Ovary (tissue), 9 donors: ENCODE results near the gene FAM13A. TPM values are rescaled to one million over a fixed set of nuclear protein-coding genes. Genes with fewer than 3 reads are reported as not detected.

ENCODE experiments used
- DNase-seq, 5 donors: peaks; one replicate each; pipeline ENCODE4 v3.0.0-alpha.2; 2019 to 2020
- H3K27ac ChIP-seq, 2 donors: fragments of 200-600 bp; one replicate each; pipeline versions ENCODE4 v1.5.1 to v1.8.0; 2019 to 2022
- H3K27me3 ChIP-seq: fragments of 200-600 bp; one replicate; pipeline ENCODE4 v1.8.0; 2022
- H3K36me3 ChIP-seq: fragments of 200-600 bp; sonication (generic); one replicate; pipeline ENCODE4 v1.5.1; 2019
- H3K4me1 ChIP-seq: one replicate; pipeline ENCODE4 v1.8.1; 2013; ENCODE audit warnings: mild to moderate bottlenecking, moderate library complexity; ENCODE audit not compliant: insufficient read depth
- H3K4me3 ChIP-seq: fragments of 200-600 bp; sonication (generic); one replicate; pipeline ENCODE4 v1.5.1; 2017
- H3K9me3 ChIP-seq, 2 donors: fragments of 200-600 bp in 1 of 2; sonication (generic) in 1 of 2; one replicate each; pipeline versions ENCODE4 v1.5.1 to v1.8.1; 2013 to 2019; ENCODE audit warnings: mild to moderate bottlenecking in 1 of 2, moderate library complexity in 1 of 2
- CTCF ChIP-seq, 3 donors: fragments of 450-650 bp in 2 of 3; fragments of 200-600 bp in 1 of 3; IDR thresholded peaks; one replicate each; pipeline versions ENCODE4 v1.5.1 to v1.8.0; 2016 to 2022; ENCODE audit warnings: antibody characterized with exemption in 3 of 3, mild to moderate bottlenecking in 1 of 3
- EP300 ChIP-seq: sonication (generic); formaldehyde crosslinking; IDR thresholded peaks from one replicate; pipeline ENCODE4 v1.6.1; 2017; ENCODE audit warnings: antibody characterized with exemption
- POLR2A ChIP-seq: fragments of 450-650 bp; IDR thresholded peaks from one replicate; pipeline ENCODE4 v1.6.1; 2017; ENCODE audit warnings: antibody characterized with exemption, mild to moderate bottlenecking, moderate library complexity
- WGBS, 3 donors: extraction: QIAGEN DNeasy Blood & Tissue Kit in 1 of 3; methylation state at CpG; one replicate each; pipeline versions ENCODE4 v1.1.5 to v1.1.7; 2013 to 2017; 5-methylcytosine and 5-hydroxymethylcytosine counted together
- intact Hi-C, 4 donors: fragments of 100-400 bp; cut with DNase I; formaldehyde crosslinking; loops; one replicate each; pipeline versions ENCODE4 v1.11.0 to v1.15.1; 2022 to 2023
- polyA plus RNA-seq, 2 donors: library from polyadenylated mRNA; stranded (reverse); fragments of 200-250 nt in 1 of 2; fragments of 350-450 nt in 1 of 2; fragmentation: Illumina TruSeq in 1 of 2; extraction: RNeasy Lipid Tissue Mini Kit (QIAGEN cat#74804) in 1 of 2; gene quantifications; one replicate each; pipeline ENCODE4 v1.2.3, GENCODE V29; 2013 to 2014
- total RNA-seq, 7 donors: library from RNA; depleted of rRNA in 2 of 7; stranded (reverse); fragments of >200 nt in 2 of 7; fragmentation: NEBNext Ultra II Directional in 3 of 7; extraction: Animal tissue kit (Norgen Biotek cat#: 25700) in 3 of 7; gene quantifications; one replicate each; pipeline versions ENCODE4 v1.1.0 to v1.2.4, GENCODE V29; 2016 to 2023
- donor health status: DM: no; HTN: no; CAD: no; lungs with moderate emphysema.
- donor health status: DM: no; HTN: no; CAD: no.
- donor health status: Bipolar disorder and iron deficiency.
- donor health status: DM: yes; HTN: yes; CAD: no.
- donor health status: DM: no; HTN: no; CAD: no.
- donor health status: DM: yes; HTN: yes; CAD: no.

FAM13A gene
- total and polyA plus RNA-seq, 9 donors = 16.7 to 51.8 (median 38.0) TPM

DNA sequence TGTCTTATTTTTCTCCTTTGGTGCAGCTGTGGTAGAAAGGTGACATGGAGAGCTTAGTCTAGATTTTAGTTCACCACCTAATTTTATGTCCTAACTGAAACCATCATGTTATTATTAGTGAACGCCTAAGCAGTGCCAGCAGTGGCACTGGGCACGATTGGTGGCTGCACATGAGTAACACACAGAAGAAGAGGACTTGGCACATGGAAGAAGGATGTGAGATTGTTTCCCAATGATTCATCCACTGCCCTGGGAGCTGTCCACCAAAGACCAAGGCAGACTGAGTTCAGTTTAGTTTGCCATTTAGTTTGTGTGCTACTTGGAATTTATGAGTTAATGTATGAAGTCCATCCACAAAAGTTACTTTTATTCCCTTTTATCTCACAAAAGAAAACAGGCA lies 291.3 kb downstream of the FAM13A start:
- Histone ChIP-seq H3K27me3 (no peaks in the 10 kb centered on the region), H3K4me3 (no peak overlapping the region), H3K9me3 (no peaks in the 10 kb centered on the region), H3K36me3 (no peaks in the 10 kb centered on the region), H3K27ac (no peak overlapping the region), H3K4me1 (no peaks in the 10 kb centered on the region)
- intact Hi-C loops = no loop called here
- TF ChIP-seq EP300 (no peak), POLR2A (no peak), CTCF (IDR thresholded peaks at IDR 0.05) (no peak)
- WGBS, 3 donors = 30 to 46% (median 38%) methylated on average over 2 of the region's 2 CpGs
- no peak for DNase-seq

- TF ChIP-seq POLR2A (no peak), CTCF (IDR thresholded peaks at IDR 0.05) (no peak), EP300 (no peak)
- Histone ChIP-seq H3K9me3 (no peaks in the 10 kb centered on the region), H3K4me3 (no peak overlapping the region), H3K36me3 (no peaks in the 10 kb centered on the region), H3K4me1 (no peaks in the 10 kb centered on the region), H3K27ac (no peak overlapping the region), H3K27me3 (no peaks in the 10 kb centered on the region)
- intact Hi-C loops = no loop called here
- WGBS, 3 donors = 57 to 70% (median 58%) methylated on average over 6 of the region's 6 CpGs
- DNase-seq = no peak
Observed at GRCh38 chr4:88763075-88763474, 293.9 kb downstream of the FAM13A start.

GRCh38 chr4:88761861-88762523 lies 295.0 kb downstream of the FAM13A start:
- H3K4me3 ChIP-seq = no peak overlapping the region
- intact Hi-C loops = no loop called here
- H3K4me1 ChIP-seq = no peaks in the 10 kb centered on the region
- DNase-seq = no peak
- no peaks in the 10 kb centered on the region for H3K9me3 ChIP-seq
- H3K36me3 ChIP-seq = no peaks in the 10 kb centered on the region
- 90 to 94% (median 91%) methylated on average over 2 of the region's 2 CpGs for WGBS, 3 donors
- H3K27ac ChIP-seq = no peak overlapping the region
- no peak for TF ChIP-seq POLR2A
- TF ChIP-seq EP300 = no peak
- TF ChIP-seq CTCF (IDR thresholded peaks at IDR 0.05) = no peak
- H3K27me3 ChIP-seq = no peaks in the 10 kb centered on the region

DNA sequence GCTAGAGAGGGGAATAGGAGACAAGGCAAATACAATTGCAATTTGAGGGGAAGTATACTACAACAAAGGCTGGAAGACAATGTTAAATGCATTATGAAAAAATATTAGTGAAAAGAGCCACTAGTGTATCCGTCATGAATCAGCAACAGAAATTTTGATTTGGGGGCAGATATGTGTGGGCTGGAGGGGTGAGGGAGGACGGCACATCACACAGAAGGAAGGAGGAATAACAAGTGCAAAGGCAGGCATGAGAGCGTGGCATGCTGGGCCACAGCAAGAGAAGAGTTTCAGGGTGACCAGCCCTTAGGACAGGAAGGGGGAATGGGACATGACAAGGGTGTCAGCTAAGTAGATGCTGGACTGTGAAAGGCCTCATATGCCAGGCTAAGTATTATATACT lies 295.6 kb downstream of the FAM13A start:
- H3K27me3 ChIP-seq = no peaks in the 10 kb centered on the region
- H3K36me3 ChIP-seq = no peaks in the 10 kb centered on the region
- intact Hi-C loops = no loop called here
- WGBS, 3 donors = 82 to 93% (median 89%) methylated on average over 3 of the region's 3 CpGs
- no peak for DNase-seq
- H3K4me3 ChIP-seq = no peak overlapping the region
- no peaks in the 10 kb centered on the region for H3K4me1 ChIP-seq
- no peak overlapping the region for H3K27ac ChIP-seq
- H3K9me3 ChIP-seq = no peaks in the 10 kb centered on the region
- TF ChIP-seq EP300 = no peak
- TF ChIP-seq CTCF (IDR thresholded peaks at IDR 0.05) = no peak
- TF ChIP-seq POLR2A = no peak
